NT2/D1 (cell line): ENCODE data around the gene SLC7A7.

Experiments used
- SUZ12 ChIP-seq: IDR thresholded peaks from 2 replicates; pipeline ENCODE4 v1.6.1; 2011; ENCODE audit not compliant: insufficient read length, insufficient read depth; ENCODE audit errors: extremely low read depth
- YY1 ChIP-seq: IDR thresholded peaks from 2 replicates; pipeline ENCODE4 v1.6.1; 2011; ENCODE audit not compliant: insufficient read length, insufficient read depth
- ZNF274 ChIP-seq: IDR thresholded peaks from 2 replicates; pipeline ENCODE4 v1.6.1; 2011; ENCODE audit warnings: mild to moderate bottlenecking, low read depth, low read length

DNA sequence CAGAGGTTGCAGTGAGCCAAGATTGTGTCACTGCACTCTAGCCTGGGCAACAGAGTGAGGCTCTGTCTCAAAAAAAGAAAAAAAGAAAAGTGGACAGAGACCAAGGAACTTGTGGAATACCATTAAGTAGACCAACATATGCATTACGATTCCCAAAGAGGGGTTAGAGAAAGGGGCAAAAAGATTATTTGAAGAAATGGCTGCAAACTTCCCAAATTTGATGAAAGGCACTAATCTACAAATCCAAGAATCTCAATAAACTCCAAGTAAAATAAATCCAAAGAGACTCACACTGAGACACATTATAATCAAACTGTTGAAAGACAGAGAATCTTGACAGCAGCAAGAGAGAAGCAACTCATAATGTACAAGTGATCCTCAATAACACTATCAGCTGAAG lies 53.5 kb downstream of the SLC7A7 start:
- TF ChIP-seq ZNF274: no peak
- no peak for TF ChIP-seq SUZ12
- TF ChIP-seq YY1: no peak
